Measurements from ENCODE around the gene ANKRD29.

Gene ANKRD29

DNA sequence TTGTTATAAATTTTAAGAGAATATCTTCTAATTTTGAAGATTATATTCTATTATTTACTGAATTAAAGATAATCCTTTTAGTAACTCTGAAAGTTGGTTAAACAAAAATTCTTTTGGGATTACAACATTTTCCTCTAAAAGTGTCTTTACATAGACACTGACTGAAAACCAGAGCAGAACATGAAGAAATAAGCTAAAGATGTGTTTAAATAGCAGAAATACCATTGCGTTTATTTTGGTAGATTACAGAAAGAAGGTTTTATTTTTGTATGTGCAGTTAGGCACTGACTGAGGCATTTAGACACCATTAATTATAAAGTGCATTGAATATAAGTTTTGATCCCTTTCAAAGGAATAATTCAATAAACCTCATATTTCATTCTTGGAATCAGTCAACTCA is 62.9 kb downstream of the ANKRD29 start:
- DNase-seq (ENCODE audit: low read depth): no peak
- no peak overlapping the region for H3K4me3 ChIP-seq (ENCODE audit: control insufficient read depth, low read depth, low read length)
- TF ChIP-seq, protein P1, sequence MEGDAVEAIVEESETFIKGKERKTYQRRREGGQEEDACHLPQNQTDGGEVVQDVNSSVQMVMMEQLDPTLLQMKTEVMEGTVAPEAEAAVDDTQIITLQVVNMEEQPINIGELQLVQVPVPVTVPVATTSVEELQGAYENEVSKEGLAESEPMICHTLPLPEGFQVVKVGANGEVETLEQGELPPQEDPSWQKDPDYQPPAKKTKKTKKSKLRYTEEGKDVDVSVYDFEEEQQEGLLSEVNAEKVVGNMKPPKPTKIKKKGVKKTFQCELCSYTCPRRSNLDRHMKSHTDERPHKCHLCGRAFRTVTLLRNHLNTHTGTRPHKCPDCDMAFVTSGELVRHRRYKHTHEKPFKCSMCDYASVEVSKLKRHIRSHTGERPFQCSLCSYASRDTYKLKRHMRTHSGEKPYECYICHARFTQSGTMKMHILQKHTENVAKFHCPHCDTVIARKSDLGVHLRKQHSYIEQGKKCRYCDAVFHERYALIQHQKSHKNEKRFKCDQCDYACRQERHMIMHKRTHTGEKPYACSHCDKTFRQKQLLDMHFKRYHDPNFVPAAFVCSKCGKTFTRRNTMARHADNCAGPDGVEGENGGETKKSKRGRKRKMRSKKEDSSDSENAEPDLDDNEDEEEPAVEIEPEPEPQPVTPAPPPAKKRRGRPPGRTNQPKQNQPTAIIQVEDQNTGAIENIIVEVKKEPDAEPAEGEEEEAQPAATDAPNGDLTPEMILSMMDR (IDR thresholded peaks at IDR 0.05; ENCODE audit: control insufficient read depth, insufficient read depth, low read depth, low read length, missing control alignments): no peak

DNA sequence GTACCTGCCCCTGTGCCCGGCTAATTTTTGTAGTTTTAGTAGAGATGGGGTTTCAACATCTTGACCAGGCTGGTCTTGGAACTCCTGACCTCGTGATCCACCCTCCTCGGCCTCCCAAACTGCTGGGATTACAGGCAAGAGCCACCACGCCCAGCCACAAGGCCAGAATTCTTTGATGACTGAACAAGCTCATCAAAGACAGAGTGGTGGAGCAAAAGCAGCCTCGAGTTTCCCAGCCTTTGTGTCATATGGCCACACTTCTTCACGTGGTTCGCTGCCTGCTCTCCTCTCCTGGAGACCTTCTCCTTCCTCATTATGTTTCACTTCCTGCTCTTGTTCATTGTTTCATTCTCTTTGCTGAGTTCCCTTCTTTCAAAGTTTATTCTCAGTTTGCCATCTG is 66.5 kb downstream of the ANKRD29 start:
- H3K4me3 ChIP-seq (ENCODE audit: control insufficient read depth, low read depth, low read length): no peak overlapping the region
- TF ChIP-seq, protein P1 (IDR thresholded peaks at IDR 0.05; ENCODE audit: control insufficient read depth, insufficient read depth, low read depth, low read length, missing control alignments): no peak
- DNase-seq (ENCODE audit: low read depth): no peak

DNA sequence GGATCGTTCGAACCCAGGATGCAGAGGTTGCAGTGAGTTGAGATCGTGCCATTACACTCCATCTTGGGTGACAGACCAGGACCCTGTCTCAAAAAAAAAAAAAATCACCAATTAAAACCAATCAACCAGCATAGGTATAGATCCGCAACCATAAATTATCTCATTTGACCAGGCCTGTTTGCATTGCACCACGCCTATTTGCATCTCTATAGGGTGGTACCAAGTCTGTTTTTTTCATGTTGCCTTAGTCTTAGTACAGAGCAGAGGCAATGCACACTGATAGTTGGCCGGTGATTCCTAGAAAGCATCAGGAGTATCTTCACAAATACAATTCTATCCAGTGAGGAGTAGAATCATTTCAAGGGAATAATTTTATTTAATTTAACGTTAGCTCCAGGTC is 67.1 kb downstream of the ANKRD29 start:
- DNase-seq (ENCODE audit: low read depth): no peak
- no peak overlapping the region for H3K4me3 ChIP-seq (ENCODE audit: control insufficient read depth, low read depth, low read length)
- TF ChIP-seq, protein P1 (IDR thresholded peaks at IDR 0.05; ENCODE audit: control insufficient read depth, insufficient read depth, low read depth, low read length, missing control alignments): no peak

DNA sequence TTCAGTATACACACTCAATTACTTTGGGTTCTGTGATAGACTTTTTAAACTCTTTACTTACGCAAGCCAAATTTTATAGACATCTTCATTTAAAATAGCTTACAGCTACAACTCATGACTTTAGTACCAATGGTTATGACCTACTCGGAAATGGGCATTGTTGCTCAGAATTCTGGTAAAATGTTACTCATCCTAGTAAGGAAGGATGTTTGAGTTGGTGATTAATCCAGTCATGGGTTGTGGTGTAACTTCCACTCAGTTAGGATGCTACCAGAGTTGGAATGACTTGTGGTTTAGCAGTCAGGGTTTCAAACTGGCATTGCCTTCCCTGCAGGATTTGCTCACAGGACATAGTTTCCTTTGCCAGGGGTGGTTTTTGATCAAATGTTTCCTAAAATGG is 69.0 kb downstream of the ANKRD29 start:
- peak; percentile 91 for DNase-seq (ENCODE audit: low read depth)
- H3K4me3 ChIP-seq (ENCODE audit: control insufficient read depth, low read depth, low read length): no peak overlapping the region
- TF ChIP-seq, protein P1 (IDR thresholded peaks at IDR 0.05; ENCODE audit: control insufficient read depth, insufficient read depth, low read depth, low read length, missing control alignments): no peak

DNA sequence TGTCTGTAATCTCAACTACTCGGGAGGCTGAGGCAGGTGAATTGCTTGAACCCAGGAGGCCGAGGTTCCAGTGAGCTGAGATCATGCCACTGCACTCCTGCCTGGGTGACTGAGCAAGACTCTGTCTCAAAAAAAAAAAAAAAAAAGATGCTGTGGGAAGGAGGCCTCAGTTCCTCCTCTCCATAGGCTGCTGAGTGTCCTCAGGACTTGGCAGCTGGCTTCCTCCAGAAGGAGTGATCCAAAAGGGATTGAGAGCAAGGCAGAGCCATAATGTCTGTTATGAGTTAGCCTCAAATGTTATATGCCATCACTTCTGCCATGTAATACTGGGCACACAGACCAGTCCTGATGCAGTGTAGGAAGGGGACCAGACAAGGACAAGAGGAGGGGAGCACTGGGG is 69.8 kb downstream of the ANKRD29 start:
- no peak overlapping the region for H3K4me3 ChIP-seq (ENCODE audit: control insufficient read depth, low read depth, low read length)
- TF ChIP-seq, protein P1 (IDR thresholded peaks at IDR 0.05; ENCODE audit: control insufficient read depth, insufficient read depth, low read depth, low read length, missing control alignments): no peak
- no peak for DNase-seq (ENCODE audit: low read depth)

DNA sequence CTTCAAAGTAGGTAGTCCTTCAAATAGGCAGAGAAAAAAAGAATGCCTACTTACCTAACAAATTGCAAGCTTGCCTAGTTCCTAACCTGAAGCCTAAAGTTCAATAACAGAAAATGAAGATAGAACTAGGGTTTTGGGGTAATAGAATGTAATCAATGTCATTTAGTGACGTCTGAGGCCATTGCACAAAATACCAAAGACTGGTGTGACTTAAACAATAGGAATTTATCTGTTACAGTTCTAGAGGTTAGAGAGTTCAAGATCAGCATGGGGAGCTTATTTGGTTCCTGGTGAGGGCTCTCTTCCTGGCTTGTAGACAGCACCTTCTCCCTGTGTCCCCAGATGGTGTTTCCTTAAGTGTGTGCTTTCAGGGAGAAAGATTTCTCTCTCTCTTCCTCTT is 71.7 kb downstream of the ANKRD29 start:
- no peak for DNase-seq (ENCODE audit: low read depth)
- TF ChIP-seq, protein P1 (IDR thresholded peaks at IDR 0.05; ENCODE audit: control insufficient read depth, insufficient read depth, low read depth, low read length, missing control alignments): no peak

More for the DNA sequence above, 71.7 kb downstream of the ANKRD29 start:
- no peak overlapping the region for H3K4me3 ChIP-seq (ENCODE audit: control insufficient read depth, low read depth, low read length)

Measured in AG09309 (cell line).